T-helper 1 cell (primary cell): ENCODE measurements around the gene OR2C1.

Experiments used
- DNase-seq, 5 donors: peaks; one replicate each; pipeline ENCODE4 v3.0.0-alpha.2; 2012 to 2020
- total RNA-seq, 4 donors: gene quantifications; one replicate each; lab custom pipeline; 2026; lab: John Stamatoyannopoulos, UW

The OR2C1 gene
- total RNA-seq: 0 to 0.12 (median 0) reads per million in 4 donors

GRCh38 chr16:3355589-3355988, at the start of gene OR2C1:
OR2C1 (plus strand) TSS chr16:3355889; CDS start chr16:3355941, 52 bp downstream.
- DNase-seq: no peak

GRCh38 chr16:3306078-3306477, 49.6 kb upstream of the OR2C1 start:
- DNase-seq: no peak

- DNase-seq: no peak
Observed at GRCh38 chr16:3311496-3311895, 44.2 kb upstream of the OR2C1 start.

- peak in 1 of 5 donors; percentile 6 for DNase-seq
Observed at GRCh38 chr16:3317315-3317999, 38.2 kb upstream of the OR2C1 start.

- DNase-seq: no peak
Observed at GRCh38 chr16:3321816-3322215, 33.9 kb upstream of the OR2C1 start.

GRCh38 chr16:3327514-3327913, 28.2 kb upstream of the OR2C1 start:
- DNase-seq: no peak

GRCh38 chr16:3328104-3328503, 27.6 kb upstream of the OR2C1 start:
- no peak for DNase-seq

- no peak for DNase-seq
Observed at GRCh38 chr16:3328643-3329042, 27.0 kb upstream of the OR2C1 start.

GRCh38 chr16:3346041-3346440, 9.6 kb upstream of the OR2C1 start:
- no peak for DNase-seq

GRCh38 chr16:3347586-3347985, 8.1 kb upstream of the OR2C1 start:
- DNase-seq: no peak

GRCh38 chr16:3348547-3349167, 7.0 kb upstream of the OR2C1 start:
- no peak for DNase-seq

- no peak for DNase-seq
Observed at GRCh38 chr16:3349175-3349574, 6.5 kb upstream of the OR2C1 start.

GRCh38 chr16:3356118-3356517, 429 bp downstream of the OR2C1 start:
- no peak for DNase-seq

- DNase-seq: no peak
Observed at GRCh38 chr16:3358871-3359270, 3.2 kb downstream of the OR2C1 start.

- no peak for DNase-seq
Observed at GRCh38 chr16:3362931-3363330, 7.2 kb downstream of the OR2C1 start.

- no peak for DNase-seq
Observed at GRCh38 chr16:3363793-3364192, 8.1 kb downstream of the OR2C1 start.

GRCh38 chr16:3364774-3365427, 9.2 kb downstream of the OR2C1 start:
- DNase-seq: peak; percentile 74 to 89 (median 82)

- DNase-seq: no peak
Observed at GRCh38 chr16:3369073-3369472, 13.4 kb downstream of the OR2C1 start.

- no peak for DNase-seq
Observed at GRCh38 chr16:3375680-3376079, 20.0 kb downstream of the OR2C1 start.

GRCh38 chr16:3377917-3378316, 22.2 kb downstream of the OR2C1 start:
- DNase-seq: no peak

GRCh38 chr16:3383045-3383448, 27.4 kb downstream of the OR2C1 start:
- DNase-seq: no peak

GRCh38 chr16:3388325-3388724, 32.6 kb downstream of the OR2C1 start:
- DNase-seq: no peak

- no peak for DNase-seq
Observed at GRCh38 chr16:3389663-3390338, 34.1 kb downstream of the OR2C1 start.

- no peak for DNase-seq
Observed at GRCh38 chr16:3400446-3400778, 44.7 kb downstream of the OR2C1 start.
